ENCODE data around the gene TNFRSF14. TPM values are rescaled to one million over a fixed set of nuclear protein-coding genes. Genes with fewer than 3 reads are reported as not detected.

TNFRSF14 gene
- total and polyA plus RNA-seq, 4 donors: 14.8 to 38.1 (median 29.1) TPM

GRCh38 chr1:2540816-2541492 is 15.2 kb upstream of the TNFRSF14 start:
- H3K27ac ChIP-seq (ENCODE audit: low read depth in 1 of 2, low read length in 2 of 2): no peak overlapping the region
- no peaks in the 10 kb centered on the region for H3K36me3 ChIP-seq (ENCODE audit: control insufficient read depth in 4 of 4, insufficient read depth in 3 of 4, low read depth in 1 of 4, low read length in 3 of 4)
- TF ChIP-seq HNF4G (IDR thresholded peaks at IDR 0.05): no peak
- no peak for TF ChIP-seq ZBTB33 (IDR thresholded peaks at IDR 0.05)
- no peak for TF ChIP-seq NR2F2 (IDR thresholded peaks at IDR 0.05)
- TF ChIP-seq ATF3 (IDR thresholded peaks at IDR 0.05): no peak
- no peak for TF ChIP-seq MAX (IDR thresholded peaks at IDR 0.05)
- no peak for TF ChIP-seq HNF4A (conservative IDR thresholded peaks at IDR 0.05)
- TF ChIP-seq SP1 (IDR thresholded peaks at IDR 0.05): no peak
- no peak for TF ChIP-seq YY1 (IDR thresholded peaks at IDR 0.05)
- TF ChIP-seq TAF1 (conservative IDR thresholded peaks at IDR 0.05): no peak
- TF ChIP-seq GABPA (IDR thresholded peaks at IDR 0.05 in 1 of 2, conservative IDR thresholded peaks at IDR 0.05 in 1 of 2): no peak
- TF ChIP-seq FOXA2 (IDR thresholded peaks at IDR 0.05): no peak
- TF ChIP-seq JUND (IDR thresholded peaks at IDR 0.05): no peak
- no peak for TF ChIP-seq REST (IDR thresholded peaks at IDR 0.05)
- TF ChIP-seq FOXA1 (IDR thresholded peaks at IDR 0.05): no peak
- TF ChIP-seq, protein P1, sequence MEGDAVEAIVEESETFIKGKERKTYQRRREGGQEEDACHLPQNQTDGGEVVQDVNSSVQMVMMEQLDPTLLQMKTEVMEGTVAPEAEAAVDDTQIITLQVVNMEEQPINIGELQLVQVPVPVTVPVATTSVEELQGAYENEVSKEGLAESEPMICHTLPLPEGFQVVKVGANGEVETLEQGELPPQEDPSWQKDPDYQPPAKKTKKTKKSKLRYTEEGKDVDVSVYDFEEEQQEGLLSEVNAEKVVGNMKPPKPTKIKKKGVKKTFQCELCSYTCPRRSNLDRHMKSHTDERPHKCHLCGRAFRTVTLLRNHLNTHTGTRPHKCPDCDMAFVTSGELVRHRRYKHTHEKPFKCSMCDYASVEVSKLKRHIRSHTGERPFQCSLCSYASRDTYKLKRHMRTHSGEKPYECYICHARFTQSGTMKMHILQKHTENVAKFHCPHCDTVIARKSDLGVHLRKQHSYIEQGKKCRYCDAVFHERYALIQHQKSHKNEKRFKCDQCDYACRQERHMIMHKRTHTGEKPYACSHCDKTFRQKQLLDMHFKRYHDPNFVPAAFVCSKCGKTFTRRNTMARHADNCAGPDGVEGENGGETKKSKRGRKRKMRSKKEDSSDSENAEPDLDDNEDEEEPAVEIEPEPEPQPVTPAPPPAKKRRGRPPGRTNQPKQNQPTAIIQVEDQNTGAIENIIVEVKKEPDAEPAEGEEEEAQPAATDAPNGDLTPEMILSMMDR (IDR thresholded peaks at IDR 0.05; ENCODE audit: low read depth, low read length, missing input control): no peak
- TF ChIP-seq EGR1 (IDR thresholded peaks at IDR 0.05; ENCODE audit: low read depth in 2 of 2): no peak
- H3K4me1 ChIP-seq (ENCODE audit: control insufficient read depth in 4 of 4, insufficient read depth in 4 of 4, low read length in 3 of 4): peaks cover 0 to 18% (median 6%) of the 10 kb centered on the region in 4 donors
- WGBS: 16% methylated on average over 39 of the region's 39 CpGs
- no peaks in the 10 kb centered on the region for H3K9me3 ChIP-seq (ENCODE audit: control insufficient read depth in 4 of 4, low read length in 3 of 4)
- DNase-seq (ENCODE audit: low spot score): no peak
- no peaks in the 10 kb centered on the region for H3K27me3 ChIP-seq (ENCODE audit: control insufficient read depth in 4 of 4, insufficient read depth in 4 of 4, low read length in 3 of 4)
- H3K9ac ChIP-seq (ENCODE audit: low read depth in 1 of 2, low read length in 2 of 2): no peak overlapping the region
- H3K4me3 ChIP-seq (ENCODE audit: low read depth in 1 of 3, low read length in 3 of 3): no peak overlapping the region
